Esophagus (tissue), 2 donors: ENCODE measurements around the gene TRPM8. TPM values are rescaled to one million over a fixed set of nuclear protein-coding genes. Genes with fewer than 3 reads are reported as not detected.
A peak's percentile ranks its signal among the peaks of the same experiment; 100 is the strongest.

Experiments
- H3K27ac ChIP-seq, 2 donors: one replicate each; pipeline ENCODE4 v1.5.1; 2013; ENCODE audit warnings: low read depth in 2 of 2, mild to moderate bottlenecking in 2 of 2, inconsistent platforms in 1 of 2, low read length in 1 of 2, moderate library complexity in 1 of 2
- H3K27me3 ChIP-seq, 2 donors: one replicate each; pipeline ENCODE4 v1.6.1; 2013; ENCODE audit warnings: low read length in 2 of 2, control low read depth in 1 of 2, mild to moderate bottlenecking in 1 of 2; ENCODE audit not compliant: insufficient read depth in 2 of 2, control insufficient read depth in 1 of 2
- H3K36me3 ChIP-seq, 2 donors: one replicate each; pipeline ENCODE4 v1.6.1; 2013; ENCODE audit warnings: low read length in 1 of 2; ENCODE audit not compliant: control insufficient read depth in 2 of 2, insufficient read depth in 2 of 2
- H3K4me1 ChIP-seq, 2 donors: one replicate each; pipeline ENCODE4 v1.6.1; 2013; ENCODE audit warnings: low read length in 1 of 2; ENCODE audit not compliant: control insufficient read depth in 2 of 2, insufficient read depth in 2 of 2
- H3K4me3 ChIP-seq, 2 donors: one replicate each; pipeline ENCODE4 v1.5.1; 2013; ENCODE audit warnings: low read length in 2 of 2, mild to moderate bottlenecking in 2 of 2, low read depth in 1 of 2, moderate library complexity in 1 of 2
- H3K9me3 ChIP-seq, 2 donors: one replicate each; pipeline ENCODE4 v1.6.1; 2013; ENCODE audit warnings: mild to moderate bottlenecking in 2 of 2, low read depth in 1 of 2, low read length in 1 of 2, moderate library complexity in 1 of 2; ENCODE audit not compliant: control insufficient read depth in 2 of 2, insufficient read depth in 1 of 2
- WGBS, 2 donors: extraction: QIAGEN DNeasy Blood & Tissue Kit; methylation state at CpG; one replicate each; pipeline ENCODE4 v1.1.7; 2013; 5-methylcytosine and 5-hydroxymethylcytosine counted together
- polyA plus RNA-seq, 2 donors: library from polyadenylated mRNA; stranded (reverse); fragments of 200-250 nt; gene quantifications; one replicate each; pipeline ENCODE4 v1.2.3, GENCODE V29; 2013
- donor health status: healthy with polysubstance abuse.
- donor health status: Bipolar disorder and iron deficiency.

The TRPM8 gene
- polyA plus RNA-seq, 2 donors, result not detected

GRCh38 chr2:234003972-234004617, 86.9 kb downstream of the TRPM8 start:
- H3K36me3 ChIP-seq, result no peaks in the 10 kb centered on the region
- H3K27me3 ChIP-seq, result peaks cover 0 to 2% of the 10 kb centered on the region in 2 donors
- no peaks in the 10 kb centered on the region for H3K9me3 ChIP-seq
- H3K4me1 ChIP-seq, result no peaks in the 10 kb centered on the region
- WGBS, 2 donors, result 24 to 37% methylated on average over 8 of the region's 8 CpGs
- H3K27ac ChIP-seq, result no peak overlapping the region
- no peak overlapping the region for H3K4me3 ChIP-seq

GRCh38 chr2:234005126-234005525, 88.0 kb downstream of the TRPM8 start:
- no peaks in the 10 kb centered on the region for H3K4me1 ChIP-seq
- WGBS, 2 donors, result 82 to 86% methylated on average over 2 of the region's 2 CpGs
- H3K27me3 ChIP-seq, result peaks cover 0 to 2% of the 10 kb centered on the region in 2 donors
- no peaks in the 10 kb centered on the region for H3K36me3 ChIP-seq
- H3K9me3 ChIP-seq, result no peaks in the 10 kb centered on the region
- H3K27ac ChIP-seq, result no peak overlapping the region
- H3K4me3 ChIP-seq, result no peak overlapping the region

- no peak overlapping the region for H3K4me3 ChIP-seq
- peaks cover 0 to 2% of the 10 kb centered on the region in 2 donors for H3K27me3 ChIP-seq
- no peaks in the 10 kb centered on the region for H3K36me3 ChIP-seq
- no peaks in the 10 kb centered on the region for H3K9me3 ChIP-seq
- H3K27ac ChIP-seq, result no peak overlapping the region
- H3K4me1 ChIP-seq, result no peaks in the 10 kb centered on the region
- 75 to 80% methylated on average over 3 of the region's 3 CpGs for WGBS, 2 donors
Measured at GRCh38 chr2:234006501-234006900, 89.3 kb downstream of the TRPM8 start.

- WGBS, 2 donors, result 94 to 96% methylated on average over 1 of the region's 1 CpG
Measured at GRCh38 chr2:234014427-234014826, 97.3 kb downstream of the TRPM8 start.

GRCh38 chr2:234015861-234016260, 98.7 kb downstream of the TRPM8 start:
- H3K4me1 ChIP-seq, result no peaks in the 10 kb centered on the region
- H3K27ac ChIP-seq, result no peak overlapping the region
- no peaks in the 10 kb centered on the region for H3K9me3 ChIP-seq
- H3K27me3 ChIP-seq, result no peaks in the 10 kb centered on the region
- no peaks in the 10 kb centered on the region for H3K36me3 ChIP-seq
- H3K4me3 ChIP-seq, result no peak overlapping the region
- 65 to 69% methylated on average over 3 of the region's 3 CpGs for WGBS, 2 donors

More at GRCh38 chr2:234014427-234014826, 97.3 kb downstream of the TRPM8 start:
- Histone ChIP-seq H3K27ac (no peak overlapping the region), H3K27me3 (no peaks in the 10 kb centered on the region), H3K4me3 (no peak overlapping the region), H3K9me3 (no peaks in the 10 kb centered on the region), H3K4me1 (no peaks in the 10 kb centered on the region), H3K36me3 (no peaks in the 10 kb centered on the region)

GRCh38 chr2:234019896-234020295, 102.7 kb downstream of the TRPM8 start:
- Histone ChIP-seq H3K4me1 (no peaks in the 10 kb centered on the region), H3K27ac (no peak overlapping the region), H3K36me3 (no peaks in the 10 kb centered on the region), H3K4me3 (no peak overlapping the region), H3K9me3 (peaks cover 3 to 6% of the 10 kb centered on the region in 2 donors), H3K27me3 (no peaks in the 10 kb centered on the region)
- WGBS, 2 donors, result 85 to 90% methylated on average over 4 of the region's 4 CpGs

- Histone ChIP-seq H3K27me3 (no peaks in the 10 kb centered on the region), H3K9me3 (peaks cover 3 to 6% of the 10 kb centered on the region in 2 donors), H3K4me3 (no peak overlapping the region), H3K4me1 (no peaks in the 10 kb centered on the region), H3K27ac (no peak overlapping the region), H3K36me3 (no peaks in the 10 kb centered on the region)
- WGBS, 2 donors, result 86 to 91% methylated on average over 2 of the region's 2 CpGs
Measured at GRCh38 chr2:234020332-234020731, 103.2 kb downstream of the TRPM8 start.

GRCh38 chr2:234022424-234022823, 105.3 kb downstream of the TRPM8 start:
- Histone ChIP-seq H3K27me3 (no peaks in the 10 kb centered on the region), H3K9me3 (peaks cover 3 to 6% of the 10 kb centered on the region in 2 donors), H3K36me3 (no peaks in the 10 kb centered on the region), H3K4me1 (no peaks in the 10 kb centered on the region), H3K4me3 (no peak overlapping the region), H3K27ac (no peak overlapping the region)
- WGBS, 2 donors, result 84 to 97% methylated on average over 1 of the region's 1 CpG

GRCh38 chr2:234024304-234024703, 107.1 kb downstream of the TRPM8 start:
- peaks cover 3 to 6% of the 10 kb centered on the region in 2 donors for H3K9me3 ChIP-seq
- H3K27ac ChIP-seq, result no peak overlapping the region
- H3K27me3 ChIP-seq, result no peaks in the 10 kb centered on the region
- H3K4me1 ChIP-seq, result no peaks in the 10 kb centered on the region
- H3K36me3 ChIP-seq, result no peaks in the 10 kb centered on the region
- WGBS, 2 donors, result 96 to 98% methylated on average over 28 to 29 of the region's 29 CpGs
- no peak overlapping the region for H3K4me3 ChIP-seq

- Histone ChIP-seq H3K4me1 (no peaks in the 10 kb centered on the region), H3K27ac (no peak overlapping the region), H3K4me3 (peak overlapping the region in 1 of 2 donors; percentile 9), H3K36me3 (no peaks in the 10 kb centered on the region), H3K27me3 (no peaks in the 10 kb centered on the region), H3K9me3 (peaks cover 3 to 6% of the 10 kb centered on the region in 2 donors)
- WGBS, 2 donors, result 23 to 39% methylated on average over 10 of the region's 10 CpGs
Measured at GRCh38 chr2:234025466-234025865, 108.3 kb downstream of the TRPM8 start.
